OCI-M1 (cell line): ENCODE data around the gene C10orf67.
"Not testable (repeated sequence)": the region's sequence is repeated elsewhere in the genome, so short reads cannot be mapped to it uniquely, and the experiment has no call there.

Experiments
- DNase-seq: peaks from one replicate; lab custom pipeline; 2025; lab: John Stamatoyannopoulos, UW

Gene C10orf67

GRCh38 chr10:23344241-23344841 lies at the start of gene C10orf67:
TSS of gene C10orf67 (minus strand) at chr10:23344797. CDS start at chr10:23344774, 23 bp downstream.
- no peak for DNase-seq

- DNase-seq = no peak
These were observed 47.2 kb upstream of the C10orf67 start for GRCh38 chr10:23391821-23392220.

- DNase-seq = no peak
These were observed 46.2 kb upstream of the C10orf67 start for GRCh38 chr10:23390809-23391208.

GRCh38 chr10:23390408-23390807 lies 45.8 kb upstream of the C10orf67 start:
- DNase-seq = not testable (repeated sequence)

- not testable (repeated sequence) for DNase-seq
These were observed 42.9 kb upstream of the C10orf67 start for GRCh38 chr10:23387516-23387915.

- no peak for DNase-seq
These were observed 41.5 kb upstream of the C10orf67 start for GRCh38 chr10:23386052-23386451.

GRCh38 chr10:23384364-23384763 lies 39.8 kb upstream of the C10orf67 start:
- no peak for DNase-seq

GRCh38 chr10:23383637-23384036 lies 39.0 kb upstream of the C10orf67 start:
- no peak for DNase-seq

- DNase-seq = no peak
These were observed 36.9 kb upstream of the C10orf67 start for GRCh38 chr10:23381298-23382040.

- DNase-seq = no peak
These were observed 35.1 kb upstream of the C10orf67 start for GRCh38 chr10:23379686-23380085.

- DNase-seq = no peak
These were observed 31.6 kb upstream of the C10orf67 start for GRCh38 chr10:23376229-23376655.

GRCh38 chr10:23375366-23375765 lies 30.8 kb upstream of the C10orf67 start:
- no peak for DNase-seq

GRCh38 chr10:23373156-23373555 lies 28.6 kb upstream of the C10orf67 start:
- DNase-seq = no peak

GRCh38 chr10:23371073-23371472 lies 26.5 kb upstream of the C10orf67 start:
- no peak for DNase-seq

GRCh38 chr10:23370106-23370505 lies 25.5 kb upstream of the C10orf67 start:
- DNase-seq = no peak

- DNase-seq = peak; percentile 34
These were observed 24.4 kb upstream of the C10orf67 start for GRCh38 chr10:23368816-23369640.

GRCh38 chr10:23367896-23368595 lies 23.4 kb upstream of the C10orf67 start:
- no peak for DNase-seq

- DNase-seq = not testable (repeated sequence)
These were observed 20.9 kb upstream of the C10orf67 start for GRCh38 chr10:23365417-23366030.

- no peak for DNase-seq
These were observed 19.8 kb upstream of the C10orf67 start for GRCh38 chr10:23364378-23364777.

GRCh38 chr10:23363793-23364135 lies 19.2 kb upstream of the C10orf67 start:
- DNase-seq = no peak

- DNase-seq = no peak
These were observed 18.5 kb upstream of the C10orf67 start for GRCh38 chr10:23362879-23363792.
